Forelimb muscle (tissue), 1 donor: Measurements from ENCODE around the gene NCOA3. TPM values are rescaled to one million over a fixed set of nuclear protein-coding genes. Genes with fewer than 3 reads are reported as not detected.

Experiments
- DNase-seq: peaks from one replicate; pipeline ENCODE4 v3.0.0-alpha.2; 2013; ENCODE audit warnings: low read depth
- polyA plus RNA-seq: library from polyadenylated mRNA; unstranded; fragments of 120-200 nt; gene quantifications from one replicate; pipeline ENCODE4 v1.2.1, GENCODE V29; 2013; ENCODE audit not compliant: insufficient read length

Gene NCOA3
- polyA plus RNA-seq, 1 donor = 12.9 TPM

- no peak for DNase-seq
Observed at GRCh38 chr20:47664744-47665143, 163.1 kb downstream of the NCOA3 start.

- no peak for DNase-seq
Observed at GRCh38 chr20:47665221-47665991, 163.7 kb downstream of the NCOA3 start.

- no peak for DNase-seq
Observed at GRCh38 chr20:47666304-47666703, 164.6 kb downstream of the NCOA3 start.

GRCh38 chr20:47667086-47667485 lies 165.4 kb downstream of the NCOA3 start:
- no peak for DNase-seq

GRCh38 chr20:47667531-47668312 lies 166.0 kb downstream of the NCOA3 start:
- no peak for DNase-seq

GRCh38 chr20:47668313-47669151 lies 166.8 kb downstream of the NCOA3 start:
- no peak for DNase-seq

GRCh38 chr20:47669152-47669425 lies 167.4 kb downstream of the NCOA3 start:
- DNase-seq = no peak

- no peak for DNase-seq
Observed at GRCh38 chr20:47669489-47669888, 167.8 kb downstream of the NCOA3 start.

- DNase-seq = no peak
Observed at GRCh38 chr20:47669927-47670890, 168.5 kb downstream of the NCOA3 start.

GRCh38 chr20:47670913-47671312 lies 169.2 kb downstream of the NCOA3 start:
- DNase-seq = no peak

- DNase-seq = no peak
Observed at GRCh38 chr20:47672166-47672565, 170.5 kb downstream of the NCOA3 start.

GRCh38 chr20:47672886-47673670 lies 171.4 kb downstream of the NCOA3 start:
- DNase-seq = no peak

GRCh38 chr20:47673671-47673955 lies 171.9 kb downstream of the NCOA3 start:
- no peak for DNase-seq

GRCh38 chr20:47674145-47674544 lies 172.5 kb downstream of the NCOA3 start:
- no peak for DNase-seq

- no peak for DNase-seq
Observed at GRCh38 chr20:47674686-47675085, 173.0 kb downstream of the NCOA3 start.

- no peak for DNase-seq
Observed at GRCh38 chr20:47675190-47676142, 173.8 kb downstream of the NCOA3 start.

GRCh38 chr20:47676219-47676721 lies 174.6 kb downstream of the NCOA3 start:
- DNase-seq = no peak

GRCh38 chr20:47676912-47677634 lies 175.4 kb downstream of the NCOA3 start:
- no peak for DNase-seq
